Keratinocyte (primary cell): ENCODE measurements around the gene ABL2. TPM values are rescaled to one million over a fixed set of nuclear protein-coding genes. Genes with fewer than 3 reads are reported as not detected.

ENCODE experiments used
- DNase-seq: peaks from one replicate; pipeline ENCODE4 v3.0.0-alpha.2; 2011; ENCODE audit warnings: low read depth, missing footprints, low spot score
- FAIRE-seq: peaks from 2 replicates; lab custom pipeline; 2011; peaks lifted over from hg19 to GRCh38; lab: Jason Lieb, UNC
- H2AFZ ChIP-seq: 2 replicates; pipeline ENCODE4 v1.6.0; 2012; ENCODE audit warnings: low read length, control low read depth, inconsistent platforms; ENCODE audit not compliant: control insufficient read depth
- H3K27ac ChIP-seq: 2 replicates; pipeline ENCODE4 v1.5.1; 2011; ENCODE audit warnings: low read length; ENCODE audit not compliant: control insufficient read depth, insufficient read depth
- H3K27me3 ChIP-seq: 3 replicates; pipeline ENCODE4 v1.6.0; 2011; ENCODE audit warnings: low read length; ENCODE audit not compliant: control insufficient read depth, insufficient read depth; ENCODE audit errors: extremely low read depth
- H3K36me3 ChIP-seq, 2 experiments: 2 replicates in 1 of 2; 3 replicates in 1 of 2; pipeline ENCODE4 v1.5.1; 2011; ENCODE audit warnings: low read length in 2 of 2, mild to moderate bottlenecking in 1 of 2; ENCODE audit not compliant: control insufficient read depth in 2 of 2, insufficient read depth in 2 of 2; ENCODE audit errors: extremely low read depth in 1 of 2
- H3K4me1 ChIP-seq: 3 replicates; pipeline ENCODE4 v1.5.1; 2011; ENCODE audit warnings: low read length; ENCODE audit not compliant: control insufficient read depth, insufficient read depth; ENCODE audit errors: extremely low read depth
- H3K4me2 ChIP-seq: 3 replicates; pipeline ENCODE4 v1.6.0; 2011; ENCODE audit warnings: low read depth, low read length; ENCODE audit not compliant: control insufficient read depth, insufficient read depth; ENCODE audit errors: extremely low read depth
- H3K4me3 ChIP-seq, 3 experiments: fragments of 200-600 bp in 1 of 3; sonication (generic) in 1 of 3; 2 replicates in 2 of 3; 3 replicates in 1 of 3; pipeline ENCODE4 v1.5.1; 2011 to 2016; ENCODE audit warnings: low read length in 3 of 3, mild to moderate bottlenecking in 3 of 3, control low read depth in 2 of 3, inconsistent platforms in 1 of 3, low read depth in 1 of 3, mixed read lengths in 1 of 3, mixed run types in 1 of 3, moderate library complexity in 1 of 3; ENCODE audit not compliant: control insufficient read depth in 2 of 3, insufficient read depth in 2 of 3; ENCODE audit errors: extremely low read depth in 1 of 3
- H3K79me2 ChIP-seq: 2 replicates; pipeline ENCODE4 v1.6.0; 2012; ENCODE audit warnings: low read length; ENCODE audit not compliant: control insufficient read depth, insufficient read depth
- H3K9ac ChIP-seq: 3 replicates; pipeline ENCODE4 v1.6.0; 2011; ENCODE audit warnings: low read length; ENCODE audit not compliant: control insufficient read depth, insufficient read depth; ENCODE audit errors: extremely low read depth
- H3K9me1 ChIP-seq: 3 replicates; pipeline ENCODE4 v1.6.0; 2011; ENCODE audit warnings: low read length; ENCODE audit not compliant: control insufficient read depth, insufficient read depth; ENCODE audit errors: extremely low read depth
- H3K9me3 ChIP-seq: 2 replicates; pipeline ENCODE4 v1.5.1; 2012; ENCODE audit warnings: low read depth, low read length; ENCODE audit not compliant: control insufficient read depth
- H4K20me1 ChIP-seq: 3 replicates; pipeline ENCODE4 v1.6.0; 2011; ENCODE audit warnings: low read length; ENCODE audit not compliant: control insufficient read depth, insufficient read depth; ENCODE audit errors: extremely low read depth
- CTCF ChIP-seq, 3 experiments: IDR thresholded peaks in 1 of 3; conservative IDR thresholded peaks in 1 of 3; optimal IDR thresholded peaks in 1 of 3; 2 replicates in 2 of 3; 3 replicates in 1 of 3; pipeline versions ENCODE3 to v1.5.1; 2011; ENCODE audit warnings: low read length in 3 of 3, mild to moderate bottlenecking in 3 of 3, moderate library complexity in 2 of 3, control low read depth in 1 of 3, inconsistent platforms in 1 of 3; ENCODE audit not compliant: insufficient read depth in 2 of 3; ENCODE audit errors: extremely low read depth in 1 of 3
- EZH2 ChIP-seq: IDR thresholded peaks from one replicate; pipeline ENCODE4 v1.6.1; 2012; ENCODE audit warnings: inconsistent platforms, mild to moderate bottlenecking, low read length, moderate library complexity
- dilution Hi-C: fragments of 300-500 bp; cut with MboI; formaldehyde crosslinking; loops from one replicate; pipeline ENCODE4 v1.7.0; 2020; ENCODE audit warnings: low sequenced_read_pairs; ENCODE audit not compliant: extremely low pct_ligation_motif_present
- polyA plus RNA-seq, 5 experiments: library from polyadenylated mRNA; depleted of rRNA in 3 of 5; stranded (reverse) in 3 of 5; stranded (forward) in 1 of 5; unstranded in 1 of 5; fragments of >200 nt; gene quantifications; 1 replicate in 1 of 5; 2 replicates in 3 of 5; 3 replicates in 1 of 5; pipeline versions ENCODE4 v1.2.1 to v1.2.3, GENCODE V29; 2011 to 2012; ENCODE audit warnings: missing spikeins in 2 of 5, low read depth in 1 of 5, low replicate concordance in 1 of 5

ABL2 gene
- polyA plus RNA-seq, 1 donor (not counting 4 experiments of a cell fraction or from before 2014, with no cell fraction given): 37.6 TPM

- no peak overlapping the region for H3K9ac ChIP-seq
- dilution Hi-C loops: no loop called here
- H3K27ac ChIP-seq: no peak overlapping the region
Measured at GRCh38 chr1:179091691-179092165, 137.7 kb downstream of the ABL2 start.

GRCh38 chr1:179090923-179091322, 138.6 kb downstream of the ABL2 start:
- Histone ChIP-seq H3K9me1 (no peaks in the 10 kb centered on the region), H2AFZ (no peak overlapping the region), H4K20me1 (no peaks in the 10 kb centered on the region), H3K27me3 (no peaks in the 10 kb centered on the region), H3K4me3 (no peak overlapping the region), H3K36me3 (peaks cover 52 to 53% of the 10 kb centered on the region in 2 experiments), H3K4me2 (no peak overlapping the region), H3K9me3 (no peaks in the 10 kb centered on the region), H3K9ac (no peak overlapping the region), H3K4me1 (no peaks in the 10 kb centered on the region), H3K79me2 (no peaks in the 10 kb centered on the region), H3K27ac (no peak overlapping the region)
- FAIRE-seq: no peak
- no peak for DNase-seq
- dilution Hi-C loops: no loop called here
- no peak for TF ChIP-seq EZH2
- TF ChIP-seq CTCF (optimal IDR thresholded peaks at IDR 0.05 in 1 of 3, IDR thresholded peaks at IDR 0.05 in 1 of 3, conservative IDR thresholded peaks at IDR 0.05 in 1 of 3; ENCODE audit: extremely low read depth in 1 of 3, insufficient read depth in 2 of 3, low read length in 3 of 3): no peak

More at GRCh38 chr1:179091691-179092165, 137.7 kb downstream of the ABL2 start:
- no peak overlapping the region for H3K4me3 ChIP-seq
- no peak overlapping the region for H3K4me2 ChIP-seq
- H3K27me3 ChIP-seq: no peaks in the 10 kb centered on the region
- H3K4me1 ChIP-seq: no peaks in the 10 kb centered on the region
- H3K36me3 ChIP-seq: peaks cover 54 to 55% of the 10 kb centered on the region in 2 experiments
- no peak for FAIRE-seq
- H3K9me3 ChIP-seq: no peaks in the 10 kb centered on the region
- H4K20me1 ChIP-seq: no peaks in the 10 kb centered on the region
- no peak for DNase-seq
- H2AFZ ChIP-seq: no peak overlapping the region
- H3K9me1 ChIP-seq: no peaks in the 10 kb centered on the region
- no peaks in the 10 kb centered on the region for H3K79me2 ChIP-seq
- no peak for TF ChIP-seq CTCF (optimal IDR thresholded peaks at IDR 0.05 in 1 of 3, IDR thresholded peaks at IDR 0.05 in 1 of 3, conservative IDR thresholded peaks at IDR 0.05 in 1 of 3; ENCODE audit: extremely low read depth in 1 of 3, insufficient read depth in 2 of 3, low read length in 3 of 3)
- TF ChIP-seq EZH2: no peak
